Measurements from ENCODE around the gene ARID5A.
"Not testable (repeated sequence)": the region's sequence is repeated elsewhere in the genome, so short reads cannot be mapped to it uniquely, and the experiment has no call there.

The ARID5A gene

DNA sequence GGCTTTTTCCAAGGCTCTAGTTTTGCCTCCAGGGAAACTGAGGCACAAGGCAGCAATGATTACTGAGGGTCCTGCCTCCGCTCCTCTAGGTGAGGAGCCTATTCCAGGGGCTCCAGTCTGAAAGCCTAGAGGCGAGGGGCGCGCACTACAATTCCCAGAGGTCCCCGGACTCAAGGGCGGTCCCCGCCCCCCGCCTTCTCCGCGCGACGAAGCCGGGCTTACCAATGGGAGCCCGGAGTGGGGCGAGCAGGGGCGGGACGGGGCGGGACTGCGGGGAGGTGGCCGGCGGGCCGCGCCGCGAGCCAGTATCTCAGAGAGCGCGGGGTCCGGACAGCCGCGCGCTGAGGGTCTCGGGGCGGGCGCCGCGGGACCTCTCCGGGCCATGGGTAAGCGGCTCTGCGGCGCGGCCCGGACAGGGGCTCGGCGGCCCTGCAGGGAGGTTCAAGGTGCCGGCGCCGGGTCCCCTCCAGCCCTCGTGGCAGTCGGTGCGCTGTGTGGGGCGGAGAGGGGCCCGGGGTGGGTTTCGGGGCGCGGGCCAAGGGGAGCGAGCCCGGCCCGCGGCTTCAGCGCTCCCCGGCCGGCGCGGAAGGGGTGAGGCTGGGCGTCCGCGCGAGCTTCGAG is at the start of gene ARID5A:
Gene ARID5A, plus strand, starts transcription at position 308 of the 621 bp plus-strand sequence. Its CDS starts 75 bp downstream, at position 383.
- DNase-seq (ENCODE audit: low read depth) = peak; percentile 75

DNA sequence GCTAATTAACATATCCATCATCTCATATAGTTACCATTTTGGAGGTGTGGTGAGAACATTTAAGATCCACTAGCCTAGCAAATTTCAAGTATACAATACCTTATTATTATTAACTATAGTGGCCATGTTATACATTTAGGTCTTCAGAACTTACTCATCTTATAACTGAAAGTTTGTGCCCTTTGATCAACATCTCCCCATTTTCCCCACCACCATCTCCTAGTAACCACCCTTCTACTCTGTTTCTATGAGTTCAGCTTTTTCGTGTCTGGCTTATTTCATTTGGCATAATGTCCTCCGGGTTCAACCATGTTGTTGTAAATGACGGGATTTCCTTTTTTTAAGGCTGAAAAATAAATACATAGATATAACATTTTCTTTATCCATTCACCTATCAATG is 47.3 kb upstream of the ARID5A start:
- no peak for DNase-seq (ENCODE audit: low read depth)

- no peak for DNase-seq (ENCODE audit: low read depth)
Observed at GRCh38 chr2:96489663-96490062, 46.9 kb upstream of the ARID5A start.

DNA sequence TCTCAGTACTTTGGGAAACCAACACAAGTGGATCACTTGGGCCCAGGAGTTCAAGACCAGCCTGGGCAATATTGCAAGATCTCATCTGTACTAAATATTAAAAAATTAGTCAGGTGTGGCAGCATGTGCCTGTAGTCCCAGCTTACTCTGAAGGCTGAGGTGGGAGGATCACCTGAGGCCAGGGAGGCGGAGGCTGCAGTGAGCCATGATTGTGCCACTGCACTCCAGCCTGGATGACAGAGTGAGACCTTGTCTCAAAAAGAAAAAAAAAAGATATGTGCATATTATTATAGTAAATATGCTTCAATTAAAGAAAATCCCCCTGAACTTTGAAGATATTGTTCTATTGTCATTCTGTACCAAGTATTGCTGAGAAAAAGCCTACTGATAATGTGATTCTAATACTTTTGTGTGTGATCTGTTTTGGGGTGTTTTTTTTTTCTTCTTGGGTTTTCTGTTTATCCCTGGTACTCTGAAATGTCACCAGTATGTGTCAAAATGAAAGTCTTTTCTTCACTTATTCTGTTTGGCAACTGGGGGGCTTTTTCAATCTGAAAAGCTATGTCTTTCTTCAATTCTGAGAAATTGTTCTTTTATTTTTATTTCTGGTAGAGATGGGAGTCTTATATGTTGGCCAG is 44.6 kb upstream of the ARID5A start:
- no peak for DNase-seq (ENCODE audit: low read depth)

DNA sequence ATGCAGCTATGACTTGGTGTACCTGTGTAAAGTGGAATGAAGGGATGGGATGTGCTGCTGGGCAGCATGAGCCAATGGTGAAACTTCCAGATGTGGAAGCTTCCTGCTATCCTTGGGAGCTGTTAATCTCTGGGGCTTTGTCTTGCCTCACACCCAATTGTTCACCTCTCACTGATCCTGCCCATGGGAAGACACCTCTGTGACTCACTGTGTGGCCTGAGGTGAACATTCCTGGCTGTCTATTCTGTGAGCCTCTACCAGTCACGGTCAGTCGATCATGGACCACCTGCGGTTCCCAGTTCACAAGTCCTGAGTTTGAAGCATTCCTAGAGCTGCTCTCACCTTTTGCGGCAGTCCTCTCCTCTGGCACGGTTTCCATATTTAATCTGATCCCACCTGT is 43.5 kb upstream of the ARID5A start:
- DNase-seq (ENCODE audit: low read depth) = no peak

DNA sequence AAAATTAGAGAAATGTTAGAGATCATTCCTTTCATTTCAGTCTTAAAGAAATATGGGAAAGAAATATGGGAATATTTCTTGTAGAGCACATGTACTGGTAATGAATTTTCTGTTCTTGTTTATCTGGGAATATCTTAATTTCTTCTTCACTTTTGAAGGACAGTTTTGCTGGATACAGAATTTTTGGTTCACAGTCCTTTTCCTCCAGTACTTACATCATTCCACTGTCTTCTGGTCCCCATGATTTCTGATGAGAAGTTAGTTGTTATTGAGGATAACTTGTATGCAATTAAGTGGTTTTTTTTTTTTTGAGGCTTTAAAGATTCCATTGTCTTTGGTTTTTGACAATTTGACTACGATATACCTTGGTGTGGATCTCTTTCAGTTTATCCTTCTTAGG is 42.4 kb upstream of the ARID5A start:
- no peak for DNase-seq (ENCODE audit: low read depth)

DNA sequence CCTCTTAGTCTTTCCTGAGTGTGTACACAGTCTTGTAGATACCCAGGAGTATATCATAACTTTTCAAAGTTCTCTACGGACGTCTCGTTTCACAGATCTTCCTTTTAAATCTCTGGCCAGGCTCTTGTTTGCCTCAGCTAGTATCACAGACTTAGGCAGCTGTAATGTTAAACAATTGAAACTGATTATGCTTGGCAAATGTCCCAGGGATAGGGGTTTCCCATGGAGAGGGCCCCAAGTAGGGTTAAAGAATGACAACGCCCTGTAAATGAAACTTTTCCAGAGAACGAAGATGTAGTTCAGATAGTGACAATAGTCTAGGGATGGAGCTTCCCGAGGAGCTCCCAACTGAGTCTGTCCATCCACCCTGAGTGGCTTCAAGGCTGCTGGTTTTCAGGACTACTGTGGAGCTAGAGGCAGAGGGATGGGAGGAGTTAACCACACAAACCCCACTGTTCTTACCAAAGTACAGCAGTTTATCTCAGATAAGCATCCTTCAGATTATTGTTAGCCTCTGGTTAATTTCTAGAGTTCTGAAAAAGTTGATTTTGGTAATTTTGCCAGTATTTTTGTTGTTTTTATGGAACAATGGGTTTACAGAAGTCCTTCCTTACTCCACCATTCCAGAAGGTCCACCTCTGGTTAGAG is 40.4 kb upstream of the ARID5A start:
- no peak for DNase-seq (ENCODE audit: low read depth)

- no peak for DNase-seq (ENCODE audit: low read depth)
Observed at GRCh38 chr2:96498021-96498431, 38.5 kb upstream of the ARID5A start.

DNA sequence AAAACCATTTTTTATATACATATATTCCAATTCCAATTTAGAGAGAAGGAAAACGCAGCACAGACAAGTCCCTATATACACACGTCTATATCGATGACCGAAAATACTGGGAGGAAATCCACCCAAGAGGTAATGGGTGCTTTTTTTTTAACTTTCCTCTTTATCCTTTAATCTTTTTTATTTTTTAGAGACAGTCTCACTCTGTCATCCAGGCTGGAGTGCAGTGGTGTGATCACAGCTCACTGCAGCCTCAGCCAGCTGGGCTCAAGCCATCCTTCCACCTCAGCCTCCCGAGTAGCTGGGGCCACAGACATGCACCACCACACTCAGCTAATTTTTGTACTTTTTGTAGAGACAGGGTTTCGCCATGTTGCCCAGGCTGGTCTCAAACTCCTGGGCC is 37.9 kb upstream of the ARID5A start:
- DNase-seq (ENCODE audit: low read depth) = not testable (repeated sequence)

GRCh38 chr2:96499061-96499960 is 37.2 kb upstream of the ARID5A start:
- no peak for DNase-seq (ENCODE audit: low read depth)

DNA sequence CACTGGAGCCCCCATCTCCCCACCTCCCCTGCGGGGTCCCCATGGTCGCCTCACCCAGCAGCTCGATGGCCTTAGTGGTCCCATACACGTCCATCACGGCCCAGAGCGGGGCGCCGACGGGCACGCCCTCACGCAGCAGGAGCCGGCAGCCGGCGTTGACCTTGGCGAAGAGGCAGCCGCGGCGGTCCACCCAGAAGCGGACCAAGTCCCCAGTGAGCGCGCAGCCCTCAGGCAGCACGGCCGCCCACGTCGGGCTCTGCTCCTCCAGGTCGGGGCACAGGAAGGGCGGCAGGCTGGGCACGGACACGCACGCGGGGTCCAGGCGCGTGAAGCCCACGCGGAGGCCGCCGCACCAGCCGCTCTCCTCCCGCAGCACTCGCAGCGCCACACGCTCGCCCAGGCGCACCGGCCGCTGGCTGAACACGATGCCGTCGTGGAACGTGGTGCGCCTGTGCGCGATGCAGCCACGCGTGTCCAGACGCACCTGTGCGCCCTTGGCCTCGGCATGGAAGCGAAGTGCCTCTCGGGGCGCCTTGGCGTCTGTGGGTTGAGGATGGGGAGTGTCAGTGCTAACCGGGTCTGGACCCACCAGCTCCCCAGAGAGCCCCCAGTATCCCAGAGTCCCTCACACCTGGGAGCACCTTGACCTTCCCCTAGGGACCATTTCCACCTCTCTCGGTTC is 36.0 kb upstream of the ARID5A start:
- no peak for DNase-seq (ENCODE audit: low read depth)

GRCh38 chr2:96501471-96501874 is 35.1 kb upstream of the ARID5A start:
- no peak for DNase-seq (ENCODE audit: low read depth)

- no peak for DNase-seq (ENCODE audit: low read depth)
Observed at GRCh38 chr2:96501886-96502810, 34.4 kb upstream of the ARID5A start.

DNA sequence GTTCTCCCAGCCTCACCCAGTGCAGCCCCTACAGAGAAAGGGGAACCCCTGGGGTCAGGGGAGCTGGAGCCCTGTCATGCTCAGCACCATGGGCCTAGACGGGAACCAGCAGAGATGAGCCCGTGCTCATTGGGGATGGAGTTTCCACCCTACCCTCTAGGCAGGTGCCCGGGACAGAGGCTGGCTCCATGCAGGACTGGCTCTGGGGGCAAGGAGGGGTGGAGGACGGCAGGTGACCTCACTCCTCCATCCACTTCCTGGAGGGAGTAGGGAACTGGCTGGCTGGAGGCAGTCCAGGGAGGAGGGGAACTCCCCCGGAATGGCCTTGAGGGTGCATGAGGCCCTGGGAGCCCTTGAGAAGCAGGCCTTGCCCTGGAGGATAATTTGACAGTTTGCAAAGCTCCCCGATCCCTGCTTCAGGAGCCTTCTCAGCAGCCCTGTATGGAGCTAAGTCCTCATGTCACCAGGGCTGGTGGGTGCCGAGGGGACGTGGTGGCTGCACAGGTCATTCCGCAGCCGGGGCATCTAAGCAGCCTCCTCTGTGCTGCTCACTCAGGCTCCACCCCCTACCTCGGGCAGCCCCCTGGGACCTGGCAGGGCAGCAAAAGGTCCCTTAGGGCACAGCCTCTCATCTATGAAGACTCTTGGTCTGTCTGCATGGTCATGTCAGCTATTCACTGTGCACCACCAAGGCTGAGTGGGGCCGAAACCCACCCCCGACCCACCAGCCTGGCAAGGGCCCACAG is 33.5 kb upstream of the ARID5A start:
- DNase-seq (ENCODE audit: low read depth) = no peak

GRCh38 chr2:96503637-96504243 is 32.8 kb upstream of the ARID5A start:
- no peak for DNase-seq (ENCODE audit: low read depth)

DNA sequence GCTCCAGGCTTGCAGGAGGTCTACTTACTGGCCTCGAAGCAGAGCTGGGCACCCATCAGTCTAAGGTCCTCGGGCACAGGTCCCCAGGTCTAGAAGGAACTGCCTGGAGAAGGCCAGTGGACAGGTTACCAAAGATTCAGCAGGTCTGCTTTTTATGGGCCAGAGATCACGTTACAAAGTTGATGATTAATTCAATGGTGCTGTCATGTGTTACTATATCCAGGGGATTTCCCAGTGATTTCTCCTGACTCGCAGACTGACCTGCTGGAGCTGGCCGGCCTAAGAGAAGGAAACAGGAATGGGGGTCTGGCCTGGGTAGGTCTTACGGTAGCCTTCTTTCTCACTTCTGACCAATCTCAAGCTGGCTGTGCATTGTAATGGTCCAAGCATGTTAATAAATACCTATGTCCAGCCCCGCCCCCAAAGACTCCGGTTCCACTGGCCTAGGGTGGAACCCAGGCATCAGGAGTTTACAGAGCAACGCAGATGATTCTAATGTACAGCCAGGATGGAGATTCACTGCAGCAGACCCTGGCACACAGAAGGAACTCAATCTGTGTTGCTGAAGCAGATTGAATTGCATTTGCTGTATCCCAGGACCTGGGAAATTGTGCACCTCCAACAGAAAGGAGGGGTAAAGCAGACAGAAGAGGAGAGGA is 31.2 kb upstream of the ARID5A start, which contains the start of gene NEURL3:
Gene NEURL3, minus strand, starts transcription at position 127 of the 659 bp plus-strand sequence. Its CDS starts 71 bp downstream, at position 56.
- no peak for DNase-seq (ENCODE audit: low read depth)

- no peak for DNase-seq (ENCODE audit: low read depth)
Observed at GRCh38 chr2:96506016-96506906, 30.3 kb upstream of the ARID5A start.

DNA sequence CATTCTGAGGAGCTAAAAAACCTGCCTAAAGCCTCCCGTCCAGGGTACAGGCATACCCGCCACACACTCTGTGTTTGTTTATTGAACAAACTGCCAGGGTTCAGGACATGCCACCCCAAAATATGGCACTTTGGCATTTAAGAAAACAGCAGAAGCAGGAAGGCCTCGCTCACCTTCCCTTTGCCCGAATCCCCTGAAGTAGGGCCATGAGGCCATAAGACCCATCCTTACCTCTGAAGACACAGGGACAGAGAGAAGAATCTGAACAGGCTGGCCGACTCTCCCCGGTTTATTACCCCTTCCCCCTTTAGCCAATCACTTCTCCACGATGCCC is 29.7 kb upstream of the ARID5A start:
- DNase-seq (ENCODE audit: low read depth) = no peak

Data from fibroblast of the conjunctiva (primary cell).